COLO668 (cell line): ENCODE data around the gene KCNK3.

ENCODE experiments used
- DNase-seq: peaks from one replicate; lab custom pipeline; 2025; ENCODE audit not compliant: unreplicated experiment; lab: John Stamatoyannopoulos, UW

Gene KCNK3

GRCh38 chr2:26778507-26778906 is 86.0 kb downstream of the KCNK3 start:
- no peak for DNase-seq

DNA sequence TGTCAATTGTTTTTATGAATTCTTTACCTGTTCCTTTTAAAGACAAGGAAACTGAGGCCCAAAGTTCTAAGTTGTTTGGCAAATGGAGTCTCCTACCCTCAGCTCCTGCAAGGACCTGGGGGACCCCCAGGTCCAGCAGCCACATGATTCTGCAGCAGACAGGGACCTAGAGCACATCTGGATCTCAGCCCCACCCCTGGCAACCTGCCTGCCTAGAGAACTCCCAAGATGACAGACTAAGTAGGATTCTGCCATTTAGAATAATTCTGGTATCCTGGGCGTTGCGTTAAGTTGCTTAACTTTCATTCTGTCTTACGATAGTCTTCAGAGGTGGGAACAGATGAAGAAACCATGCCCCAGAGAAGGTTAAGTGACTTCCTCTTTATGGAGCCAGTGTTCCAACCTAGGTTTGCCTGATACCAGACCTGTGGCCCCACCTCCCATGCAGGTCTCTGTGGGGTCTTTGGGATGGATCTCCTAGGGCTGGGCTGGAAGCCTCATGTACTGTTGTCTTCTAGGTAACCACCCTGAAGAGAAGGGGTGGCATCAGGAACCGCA is 87.8 kb downstream of the KCNK3 start:
- DNase-seq, result no peak
